ENCODE measurements around the gene CPNE1. TPM values are rescaled to one million over a fixed set of nuclear protein-coding genes. Genes with fewer than 3 reads are reported as not detected.

Gene CPNE1
- total and polyA plus RNA-seq, 12 donors: 63.9 to 464 (median 160) TPM

GRCh38 chr20:35674921-35675320, 10.2 kb upstream of the CPNE1 start:
- H3K27me3 ChIP-seq: no peaks in the 10 kb centered on the region
- DNase-seq: peak in 1 of 7 donors; percentile 14
- peaks cover 0 to 63% of the 10 kb centered on the region in 2 donors for H3K36me3 ChIP-seq (replicated peaks in 1 of 2)
- H3K4me3 ChIP-seq: no peak overlapping the region
- no peaks in the 10 kb centered on the region for H3K9me3 ChIP-seq (replicated peaks in 1 of 3)
- intact Hi-C loops (cut with DNase I): no loop called here
- WGBS, 4 donors: 92 to 95% (median 94%) methylated on average over 8 of the region's 8 CpGs
- no peaks in the 10 kb centered on the region for H3K4me1 ChIP-seq (replicated peaks in 1 of 2)
- TF ChIP-seq POLR2A (IDR thresholded peaks at IDR 0.05): no peak
- TF ChIP-seq CTCF (IDR thresholded peaks at IDR 0.05): no peak
- no peak overlapping the region for H3K27ac ChIP-seq

- TF ChIP-seq POLR2A (IDR thresholded peaks at IDR 0.05): no peak
- TF ChIP-seq CTCF (IDR thresholded peaks at IDR 0.05): no peak
- Histone ChIP-seq H3K36me3 (replicated peaks in 1 of 2) (peaks cover 0 to 71% of the 10 kb centered on the region in 2 donors), H3K4me3 (no peak overlapping the region), H3K4me1 (replicated peaks in 1 of 2) (no peaks in the 10 kb centered on the region), H3K27me3 (no peaks in the 10 kb centered on the region), H3K27ac (no peak overlapping the region), H3K9me3 (replicated peaks in 1 of 3) (no peaks in the 10 kb centered on the region)
- peak in 1 of 7 donors; percentile 25 for DNase-seq
- 80 to 92% (median 89%) methylated on average over 1 to 4 of the region's 4 CpGs for WGBS, 4 donors
- intact Hi-C loops (cut with DNase I): no loop called here
Measured at GRCh38 chr20:35673884-35674283, 9.2 kb upstream of the CPNE1 start.

- Histone ChIP-seq H3K9me3 (replicated peaks in 1 of 3) (no peaks in the 10 kb centered on the region), H3K27me3 (no peaks in the 10 kb centered on the region), H3K4me1 (replicated peaks in 1 of 2) (no peaks in the 10 kb centered on the region), H3K36me3 (replicated peaks in 1 of 2) (peaks cover 0 to 58% of the 10 kb centered on the region in 2 donors), H3K27ac (no peak overlapping the region), H3K4me3 (no peak overlapping the region)
- DNase-seq: peak in 1 of 7 donors; percentile 33
- intact Hi-C loops (cut with DNase I): loop anchor here in 1 of 2 donors (10.0 kb wide), 1 partner anchor 205 kb away; no protein-coding TSS in a partner anchor
- TF ChIP-seq POLR2A (IDR thresholded peaks at IDR 0.05) (no peak), CTCF (IDR thresholded peaks at IDR 0.05) (no peak)
- 86 to 100% (median 95%) methylated on average over 1 of the region's 1 CpG for WGBS, 4 donors
Measured at GRCh38 chr20:35669681-35670080, 5.0 kb upstream of the CPNE1 start.

- Histone ChIP-seq H3K27ac (no peak overlapping the region), H3K9me3 (replicated peaks in 1 of 3) (no peaks in the 10 kb centered on the region), H3K27me3 (no peaks in the 10 kb centered on the region), H3K36me3 (replicated peaks in 1 of 2) (peaks cover 0 to 53% of the 10 kb centered on the region in 2 donors), H3K4me3 (no peak overlapping the region), H3K4me1 (replicated peaks in 1 of 2) (no peaks in the 10 kb centered on the region)
- TF ChIP-seq CTCF (IDR thresholded peaks at IDR 0.05): no peak
- TF ChIP-seq POLR2A (IDR thresholded peaks at IDR 0.05): no peak
- intact Hi-C loops (cut with DNase I): loop anchor here in 1 of 2 donors (10.0 kb wide), 1 partner anchor 204 kb away; no protein-coding TSS in a partner anchor
- DNase-seq: peak in 1 of 7 donors; percentile 14
- 94 to 99% (median 96%) methylated on average over 5 of the region's 5 CpGs for WGBS, 4 donors
Measured at GRCh38 chr20:35669221-35669620, 4.5 kb upstream of the CPNE1 start.
